NCI-H2227 (cell line): ENCODE data around the gene NOTCH4.
"Not testable (repeated sequence)": the region's sequence is repeated elsewhere in the genome, so short reads cannot be mapped to it uniquely, and the experiment has no call there.

Experiments
- DNase-seq: peaks from one replicate; lab custom pipeline; 2025; ENCODE audit not compliant: unreplicated experiment; lab: John Stamatoyannopoulos, UW

The NOTCH4 gene

GRCh38 chr6:32218167-32218566 lies 5.7 kb downstream of the NOTCH4 start:
- DNase-seq, result no peak

GRCh38 chr6:32216998-32217397 lies 6.9 kb downstream of the NOTCH4 start:
- no peak for DNase-seq

GRCh38 chr6:32216285-32216684 lies 7.6 kb downstream of the NOTCH4 start:
- DNase-seq, result no peak

DNA sequence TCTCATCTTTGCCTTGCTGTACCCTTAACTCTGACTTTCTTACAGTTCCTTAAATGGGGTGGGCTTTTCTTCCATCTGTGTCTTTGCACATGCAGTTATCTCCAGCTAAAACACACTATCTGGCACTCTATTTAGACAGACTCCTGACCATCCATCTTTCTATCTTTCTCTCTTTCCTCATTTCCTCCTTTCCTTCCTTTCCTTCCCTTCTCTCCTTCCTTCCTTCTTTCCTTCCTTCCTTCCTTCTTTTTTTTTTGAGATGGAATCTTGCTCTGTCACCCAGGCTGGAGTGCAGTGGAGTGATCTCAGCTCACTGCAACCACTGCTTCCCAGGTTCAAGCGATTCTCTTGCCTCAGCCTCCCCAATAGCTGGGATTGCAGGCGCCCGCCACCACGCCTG lies 8.2 kb downstream of the NOTCH4 start:
- no peak for DNase-seq

DNA sequence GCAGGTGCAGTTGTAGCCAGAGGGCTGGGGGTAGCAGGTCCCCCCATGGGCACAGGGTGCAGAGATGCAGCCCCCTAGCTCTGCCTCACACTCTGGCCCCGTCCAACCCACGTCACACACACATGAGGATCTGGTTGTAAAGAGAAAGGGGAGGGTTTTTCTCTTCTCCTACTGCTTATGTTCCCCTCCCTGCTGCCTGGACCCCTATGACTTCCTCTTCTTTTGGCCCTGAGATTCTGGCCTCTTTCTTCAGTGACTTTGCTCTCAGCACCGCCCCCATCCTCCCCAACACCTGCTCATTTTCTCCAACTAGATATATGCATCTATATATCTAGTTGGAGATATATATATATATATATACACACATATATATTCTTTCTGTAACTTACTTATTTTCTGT lies 9.7 kb downstream of the NOTCH4 start:
- no peak for DNase-seq

- DNase-seq, result no peak
These were observed 10.2 kb downstream of the NOTCH4 start for GRCh38 chr6:32213649-32214048.

- DNase-seq, result no peak
These were observed 11.6 kb downstream of the NOTCH4 start for GRCh38 chr6:32212076-32212760.

GRCh38 chr6:32211432-32211831 lies 12.4 kb downstream of the NOTCH4 start:
- not testable (repeated sequence) for DNase-seq

DNA sequence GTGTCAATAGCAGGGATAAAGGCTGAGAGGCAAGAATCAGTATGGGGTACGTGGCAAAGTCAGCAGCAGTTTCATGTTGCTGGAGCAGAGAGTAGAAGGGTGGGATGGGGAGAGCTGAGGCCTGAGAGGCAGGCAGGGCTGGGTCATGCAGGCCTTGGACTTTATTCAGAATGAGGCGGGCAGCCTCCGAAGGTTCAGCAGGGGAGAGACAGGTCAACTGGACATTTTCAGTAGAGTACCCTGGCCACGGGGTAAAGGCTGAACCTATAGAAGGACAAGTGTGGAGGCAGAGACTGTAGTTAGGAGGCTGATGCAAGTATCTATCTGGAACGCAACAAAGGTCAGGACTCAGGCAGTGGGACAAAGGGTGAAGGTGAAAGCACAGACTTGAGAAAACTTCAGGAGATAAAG lies 13.7 kb downstream of the NOTCH4 start:
- DNase-seq, result no peak

DNA sequence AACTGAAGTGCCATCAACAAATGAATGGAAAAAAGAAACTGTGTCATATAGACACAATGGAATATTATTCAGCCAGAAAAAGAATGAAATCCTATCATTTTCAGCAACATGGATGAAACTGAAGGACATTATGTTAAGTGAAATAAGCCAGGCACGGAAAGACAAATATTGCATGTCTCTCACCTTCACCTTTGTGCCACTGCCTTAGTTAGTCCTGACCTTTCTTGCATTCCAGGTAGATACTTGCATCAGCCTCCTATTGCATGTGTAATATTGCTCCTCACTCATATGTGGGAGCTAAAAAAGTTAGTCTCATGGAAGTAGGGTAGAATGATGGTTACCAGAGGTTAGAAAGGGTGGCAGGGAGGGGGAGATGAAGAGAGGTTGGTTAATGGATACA lies 14.9 kb downstream of the NOTCH4 start:
- no peak for DNase-seq

DNA sequence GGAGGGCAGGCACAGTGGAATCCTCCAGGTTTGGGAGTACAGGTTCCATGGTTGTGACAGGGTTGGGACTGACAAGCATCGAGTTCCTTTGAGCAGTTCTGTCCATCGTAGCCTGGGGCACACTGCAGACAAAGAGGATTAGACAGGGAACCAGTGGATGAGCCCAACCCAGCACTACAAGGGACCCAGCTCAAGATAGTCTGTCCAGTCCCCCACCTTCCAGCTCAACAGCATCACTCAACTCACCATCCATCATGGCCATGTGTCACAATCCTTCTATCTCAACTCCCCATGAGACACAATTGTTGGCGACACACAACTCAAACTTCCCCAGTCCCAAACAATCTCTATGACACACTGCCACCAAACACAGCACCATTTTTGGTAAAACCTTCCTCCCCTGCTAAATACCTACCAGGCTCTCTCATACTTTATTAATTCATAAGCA lies 19.6 kb downstream of the NOTCH4 start:
- DNase-seq, result no peak

GRCh38 chr6:32203426-32204267 lies 20.2 kb downstream of the NOTCH4 start:
- DNase-seq, result no peak

DNA sequence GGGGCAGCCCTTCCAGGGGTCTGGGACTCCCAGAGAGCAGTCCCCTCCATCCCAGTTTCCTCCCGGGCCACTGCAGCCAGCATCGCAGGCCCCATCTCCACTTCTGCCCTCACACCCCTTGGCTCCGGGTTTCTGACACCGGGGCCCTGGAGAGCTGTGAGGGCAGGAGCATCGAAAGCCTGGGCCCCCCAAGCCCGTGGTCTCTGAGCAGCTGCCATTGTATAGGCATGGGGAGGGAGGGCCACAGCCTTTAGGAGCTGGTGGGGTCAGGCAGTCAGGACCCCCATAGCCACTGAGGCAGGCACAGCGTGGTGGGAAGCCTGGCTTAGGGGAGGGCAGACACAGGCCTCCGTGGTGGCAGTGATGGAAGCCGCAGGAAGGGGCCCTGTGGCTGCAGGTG lies 21.7 kb downstream of the NOTCH4 start:
- DNase-seq, result no peak

DNA sequence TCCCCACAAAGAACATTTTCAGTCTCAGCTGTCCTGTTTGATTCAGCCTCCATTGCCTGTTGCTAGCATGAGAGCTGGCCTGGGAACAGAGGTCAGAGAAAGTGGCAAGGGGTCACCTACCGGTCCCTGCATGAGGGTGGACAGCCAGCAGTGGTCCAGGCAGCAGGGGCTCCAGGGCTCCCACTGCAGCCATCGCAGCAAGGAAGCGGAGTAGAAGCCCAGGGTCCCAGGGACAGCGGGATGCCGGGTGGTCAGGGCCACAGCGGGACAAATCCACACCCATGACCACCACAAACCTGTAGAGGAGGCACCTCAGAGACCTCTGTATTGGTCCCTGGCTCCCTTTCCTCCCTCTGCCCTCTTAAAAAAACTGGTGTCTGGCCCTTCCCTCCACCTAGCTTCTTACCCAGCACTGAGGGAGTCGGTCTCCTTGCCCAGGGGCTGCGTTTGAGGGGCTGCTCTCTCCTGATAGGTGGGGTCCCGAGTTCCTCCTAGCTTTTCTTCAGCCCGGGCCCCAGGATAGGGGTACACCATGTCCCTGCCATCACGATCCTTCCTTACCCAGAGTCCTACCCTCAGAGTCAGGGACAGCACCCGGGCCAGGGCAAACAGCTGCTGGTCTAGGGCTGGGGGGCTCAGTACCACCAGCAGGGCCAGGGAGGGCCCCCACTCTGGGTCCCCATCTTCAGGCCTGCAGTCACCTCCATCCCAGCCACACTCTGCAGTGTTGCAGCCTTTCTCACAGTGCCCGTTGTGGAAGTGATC lies 23.0 kb downstream of the NOTCH4 start:
- no peak for DNase-seq

GRCh38 chr6:32198866-32199265 lies 25.0 kb downstream of the NOTCH4 start:
- DNase-seq, result no peak

- no peak for DNase-seq
These were observed 25.5 kb downstream of the NOTCH4 start for GRCh38 chr6:32198345-32198696.

GRCh38 chr6:32196682-32197616 lies 26.9 kb downstream of the NOTCH4 start:
- DNase-seq, result peak; percentile 65

GRCh38 chr6:32195902-32196681 lies 27.8 kb downstream of the NOTCH4 start:
- DNase-seq, result peak; percentile 97

DNA sequence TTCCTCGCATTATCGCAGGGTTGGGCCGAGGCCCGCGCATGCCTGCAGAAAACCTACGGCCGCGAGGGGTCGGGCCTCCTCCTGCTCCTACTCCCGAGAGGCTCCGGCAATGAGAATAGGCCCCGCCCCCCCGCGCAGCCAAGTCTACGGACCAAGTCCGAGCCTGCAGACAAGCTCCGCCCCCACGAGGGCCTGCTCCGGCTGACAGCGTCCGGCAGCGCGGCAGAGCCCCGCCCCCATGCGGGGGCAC lies 28.3 kb downstream of the NOTCH4 start:
- DNase-seq, result peak; percentile 100
